Stimulated activated CD4-positive, alpha-beta T cell treated with anti-CD3 and anti-CD28 coated beads, Interleukin-12 subunit alpha, Interleukin-12 subunit beta, amount 100 ng/mL, for 4 hours (primary cell): Measurements from ENCODE around the gene NXPE2.

ENCODE experiments used
- DNase-seq: peaks from one replicate; pipeline ENCODE4 v3.0.0-alpha.2; 2020

Gene NXPE2

GRCh38 chr11:114746013-114746412, 67.7 kb downstream of the NXPE2 start:
- no peak for DNase-seq
